GM19025 (cell line): ENCODE measurements around the gene CHRM2.

Experiments used
- ATAC-seq: cut with Tn5 transposase; IDR thresholded peaks from one replicate; pipeline ENCODE4 v1.9.1; 2021; ENCODE audit warnings: mild to moderate bottlenecking, low read depth, moderate library complexity; ENCODE audit not compliant: unreplicated experiment

CHRM2 gene

GRCh38 chr7:136891850-136892249 lies 23.4 kb downstream of the CHRM2 start:
- no peak for ATAC-seq

DNA sequence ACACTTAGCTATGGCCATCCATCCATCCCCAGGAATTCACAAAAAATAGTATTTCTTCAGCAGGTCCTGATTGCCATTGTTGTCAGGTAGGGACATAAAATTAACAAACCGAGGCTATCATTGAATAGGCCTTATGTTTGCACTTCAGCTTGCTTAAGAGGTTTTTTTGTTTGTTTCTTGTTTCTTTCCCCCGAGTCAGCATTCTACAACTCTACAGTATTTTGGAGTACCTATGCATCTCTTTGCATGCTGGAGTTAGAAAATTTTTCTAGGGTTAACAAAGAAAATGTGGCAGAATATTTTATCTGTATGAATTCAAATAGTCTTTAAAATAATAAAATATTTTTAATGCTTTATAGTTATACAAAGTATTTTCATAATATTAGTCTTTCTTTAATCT lies 26.3 kb downstream of the CHRM2 start:
- no peak for ATAC-seq

GRCh38 chr7:136897676-136898075 lies 29.2 kb downstream of the CHRM2 start:
- ATAC-seq = no peak

DNA sequence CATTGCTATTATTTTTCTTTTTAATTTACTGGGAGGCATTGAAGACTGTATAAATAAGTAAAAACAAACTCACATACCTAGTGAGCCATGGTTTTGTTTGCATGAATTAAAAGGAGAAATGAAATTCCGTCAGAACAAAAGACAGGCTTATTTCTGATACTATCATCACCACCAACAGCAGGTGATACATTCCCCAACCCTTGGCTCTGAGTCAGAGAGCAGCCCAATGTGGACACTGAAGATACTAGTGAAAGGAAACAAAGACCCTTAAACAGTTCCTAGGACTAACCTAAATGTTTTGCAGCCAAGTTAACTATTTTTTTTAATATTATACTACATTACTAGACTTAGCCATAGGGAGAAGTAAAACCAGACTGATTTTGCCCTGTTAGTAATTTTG lies 31.6 kb downstream of the CHRM2 start:
- ATAC-seq = no peak

GRCh38 chr7:136910771-136911170 lies 42.3 kb downstream of the CHRM2 start:
- no peak for ATAC-seq

DNA sequence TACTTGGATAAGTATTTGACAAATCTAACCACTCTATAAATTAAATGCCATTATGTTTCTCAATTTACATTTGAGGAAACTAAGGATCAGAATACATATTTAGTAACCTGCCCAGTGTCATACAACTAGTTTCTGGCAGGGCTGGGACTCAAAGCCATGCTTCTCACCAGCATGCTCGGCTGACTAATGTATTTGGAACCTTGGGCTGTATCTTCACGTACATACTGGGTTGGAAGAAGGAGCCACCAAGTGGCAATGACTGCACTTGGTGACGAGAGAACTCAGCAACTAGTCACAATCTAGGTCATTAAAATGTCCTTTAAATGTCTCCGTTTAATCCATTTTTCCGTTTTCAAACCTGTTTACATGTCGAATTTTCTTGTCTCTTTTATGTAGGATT lies 42.9 kb downstream of the CHRM2 start:
- ATAC-seq = no peak

DNA sequence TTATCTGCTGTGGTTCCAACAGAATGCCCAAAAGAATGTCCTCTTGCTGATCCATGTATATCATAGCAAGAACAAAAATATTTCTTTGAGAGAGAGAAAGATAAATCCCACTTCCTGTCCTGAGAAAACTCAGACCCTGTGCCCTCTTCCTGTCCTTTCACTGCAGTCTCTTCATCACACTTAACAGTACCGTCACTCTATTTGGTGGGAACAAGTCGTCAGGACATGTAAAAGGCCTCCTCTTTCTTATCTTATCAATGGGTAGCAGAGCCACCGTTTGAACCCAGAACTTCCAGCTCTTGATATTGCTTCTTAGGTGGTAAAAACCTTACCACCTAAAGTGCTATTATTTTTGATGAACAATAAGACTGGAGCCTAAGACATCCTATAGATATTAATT lies 43.9 kb downstream of the CHRM2 start:
- ATAC-seq = no peak

DNA sequence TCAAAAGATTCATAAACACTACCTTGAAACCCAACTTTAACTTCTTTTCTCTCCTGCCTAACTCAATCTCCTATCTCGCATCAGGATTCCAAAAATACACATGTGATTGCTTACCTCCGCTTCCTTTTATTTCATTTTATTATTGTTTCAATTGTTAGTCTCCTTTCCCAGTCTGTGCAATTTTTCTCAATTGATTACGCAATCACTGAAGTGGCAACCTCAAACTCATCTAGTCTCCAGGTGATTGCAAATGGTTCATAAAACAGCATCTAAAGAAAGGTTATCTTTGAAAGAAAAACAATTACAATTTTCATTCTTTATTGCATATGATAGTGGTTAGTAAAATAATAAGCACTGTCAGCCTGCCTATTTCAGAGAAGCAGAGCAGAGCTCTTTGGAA lies 45.6 kb downstream of the CHRM2 start:
- ATAC-seq = no peak

DNA sequence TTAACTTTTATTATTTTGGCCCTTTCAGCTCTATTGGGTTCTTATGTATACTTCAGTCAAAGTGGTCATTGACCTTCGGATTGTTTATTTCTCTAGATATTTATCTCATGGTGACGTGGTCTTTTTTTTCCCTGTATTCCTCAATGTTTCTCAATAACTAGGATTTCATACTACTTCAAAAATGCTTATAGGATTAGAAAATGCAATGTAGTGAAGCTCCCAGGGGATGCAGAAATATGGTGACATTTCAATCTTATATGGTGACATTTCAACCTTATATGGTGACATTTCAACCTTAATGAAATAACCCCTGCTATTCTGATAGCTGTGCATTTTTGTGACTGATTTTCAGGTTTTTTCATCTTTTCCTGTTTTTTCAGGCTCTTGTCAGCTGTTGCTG lies 51.4 kb downstream of the CHRM2 start:
- no peak for ATAC-seq

- ATAC-seq = no peak
Measured at GRCh38 chr7:136923111-136923667, 54.7 kb downstream of the CHRM2 start.

DNA sequence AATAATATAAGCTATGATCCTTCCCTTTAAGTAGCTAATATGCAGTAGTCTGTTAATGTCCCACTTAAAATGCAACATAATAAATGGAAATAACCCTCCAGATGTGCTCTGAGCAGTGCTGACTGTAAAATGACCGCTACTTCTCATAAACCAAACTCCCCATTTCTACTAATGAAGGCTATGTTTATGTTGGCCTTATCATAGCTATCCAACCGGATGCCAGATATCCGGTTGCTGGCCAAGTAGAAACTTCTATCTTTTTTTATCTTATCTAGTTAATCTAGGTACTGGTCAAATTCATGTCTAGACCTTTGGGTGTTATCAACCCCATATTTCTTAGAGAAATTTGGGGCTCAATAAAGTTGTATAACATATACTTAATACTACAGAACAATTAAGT lies 56.6 kb downstream of the CHRM2 start:
- no peak for ATAC-seq

GRCh38 chr7:136925556-136925955 lies 57.1 kb downstream of the CHRM2 start:
- ATAC-seq = no peak

DNA sequence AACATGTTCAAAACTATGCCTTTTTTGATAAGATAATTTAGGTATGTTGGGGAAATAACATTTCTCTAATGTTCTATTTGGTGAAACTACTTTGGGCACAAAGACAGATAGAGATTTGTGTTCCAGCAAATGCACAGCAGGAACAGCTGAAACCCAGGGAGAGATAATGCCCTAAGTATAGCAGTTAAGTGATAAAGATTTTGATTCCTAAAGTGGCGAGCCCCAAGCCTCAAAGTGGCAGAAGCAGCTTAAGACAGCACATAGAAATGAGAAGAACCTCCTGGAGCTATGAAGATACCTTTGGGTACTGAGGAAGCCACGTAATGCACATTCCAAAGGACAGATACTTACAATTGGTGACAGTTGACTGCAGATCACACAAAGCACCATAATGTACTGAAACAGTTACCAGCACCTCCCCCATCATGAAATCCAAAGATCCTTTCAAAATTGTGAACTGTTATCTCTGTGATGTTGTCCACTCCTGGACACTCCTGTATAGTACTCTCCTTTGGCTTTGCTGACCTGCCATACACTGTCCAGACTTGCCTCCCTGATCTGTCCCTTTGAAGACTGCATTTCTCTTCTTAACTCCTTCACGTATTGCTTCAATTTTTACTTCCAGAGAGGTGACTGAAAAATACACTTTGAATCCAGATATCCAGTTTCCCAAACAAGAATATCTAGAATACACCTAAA lies 62.9 kb downstream of the CHRM2 start:
- no peak for ATAC-seq

GRCh38 chr7:136937436-136937835 lies 69.0 kb downstream of the CHRM2 start:
- no peak for ATAC-seq

GRCh38 chr7:136938476-136938875 lies 70.0 kb downstream of the CHRM2 start:
- no peak for ATAC-seq

DNA sequence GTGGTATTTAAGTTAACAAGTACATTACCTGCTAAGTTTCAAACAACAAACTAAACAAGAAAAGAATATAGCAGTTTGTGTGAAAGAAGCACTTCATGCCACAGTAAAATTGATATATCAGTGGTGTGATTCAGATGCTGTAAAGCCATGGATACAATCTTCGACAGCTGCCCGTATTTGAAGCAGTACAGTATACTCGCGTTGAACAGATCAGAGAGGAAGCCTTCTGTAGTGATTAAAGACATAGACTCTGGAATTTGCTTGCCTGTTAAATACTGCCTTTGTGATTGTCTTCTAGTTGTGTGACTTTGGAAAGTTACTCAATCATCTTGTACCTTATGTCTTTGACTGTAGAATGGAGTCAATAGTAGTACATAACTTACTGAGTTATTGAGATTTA lies 71.7 kb downstream of the CHRM2 start:
- no peak for ATAC-seq

DNA sequence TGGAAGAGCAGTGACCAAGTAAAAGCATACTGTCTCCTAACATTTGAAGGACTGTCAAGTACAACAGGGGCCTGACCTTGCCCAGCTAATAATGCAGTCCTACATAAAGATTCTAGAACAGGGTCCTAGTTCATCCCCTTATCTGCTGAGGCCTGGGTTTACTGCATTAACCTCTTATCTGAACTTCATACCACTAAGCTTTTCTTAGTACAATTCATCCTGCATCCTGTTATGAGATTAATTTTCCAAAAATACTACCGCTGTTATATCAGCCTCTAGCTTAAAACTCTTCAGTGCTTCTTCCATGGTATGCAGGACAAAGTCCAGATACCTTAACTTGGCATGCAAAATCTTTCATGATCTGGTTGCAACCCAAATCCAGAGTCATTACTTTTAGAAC lies 72.5 kb downstream of the CHRM2 start:
- no peak for ATAC-seq

GRCh38 chr7:136941816-136942215 lies 73.4 kb downstream of the CHRM2 start:
- no peak for ATAC-seq

DNA sequence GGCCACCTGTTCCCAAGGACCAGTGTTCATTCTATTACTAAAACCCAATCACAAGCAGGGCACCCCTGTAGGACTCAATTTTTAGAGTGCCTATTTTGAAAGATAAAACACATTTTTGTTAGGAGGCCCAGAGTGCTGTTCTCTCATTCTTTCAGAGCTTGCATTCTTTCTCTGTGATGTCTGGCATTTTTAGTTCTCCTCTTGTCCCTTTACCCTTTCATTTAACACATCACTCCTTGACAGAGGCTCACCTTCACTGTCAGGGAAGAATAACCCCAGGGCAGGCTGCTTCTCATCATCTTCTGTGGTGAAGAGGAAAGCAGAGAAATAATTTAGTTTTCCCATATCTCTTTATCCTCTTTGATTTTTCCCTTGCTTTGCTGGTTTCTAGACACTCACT lies 73.9 kb downstream of the CHRM2 start:
- no peak for ATAC-seq

GRCh38 chr7:136942994-136943393 lies 74.5 kb downstream of the CHRM2 start:
- ATAC-seq = no peak

DNA sequence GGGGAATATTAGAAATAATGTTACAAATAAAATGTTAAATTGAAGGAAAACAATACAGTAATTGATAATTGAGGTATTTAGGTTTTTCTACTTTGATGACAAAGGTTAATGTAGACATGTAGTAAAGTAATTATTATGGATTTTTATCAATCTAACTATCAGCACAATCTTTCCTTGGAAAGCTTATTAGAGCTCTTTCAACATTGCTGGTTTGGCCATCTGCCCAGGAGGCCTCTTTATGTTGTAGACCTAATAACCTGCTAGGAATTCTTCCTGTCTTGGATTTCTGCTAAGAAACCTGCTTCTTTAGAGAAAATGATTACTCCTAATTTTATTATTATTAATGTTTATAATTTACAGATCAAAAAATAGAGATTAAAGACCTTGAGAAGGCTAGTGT lies 78.9 kb downstream of the CHRM2 start:
- no peak for ATAC-seq

DNA sequence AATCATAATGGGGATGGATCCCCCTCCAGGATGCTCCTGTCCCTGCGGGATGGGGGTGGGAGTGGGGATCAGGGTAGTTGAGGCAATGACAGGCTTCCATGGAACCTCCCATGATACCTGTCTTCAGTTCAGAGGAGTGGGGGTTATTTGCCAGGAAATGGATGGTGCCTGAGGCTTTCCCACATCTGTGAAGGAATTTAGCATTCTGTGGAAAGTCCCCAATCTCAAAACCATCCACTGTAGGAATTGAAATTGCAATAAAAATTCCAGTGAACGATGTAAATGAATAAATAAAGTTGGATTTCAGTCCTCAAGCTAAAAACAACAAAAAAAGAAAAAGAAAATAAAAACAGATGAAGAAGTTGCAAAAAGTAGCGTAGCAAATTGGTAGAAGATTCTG lies 81.9 kb downstream of the CHRM2 start:
- ATAC-seq = no peak

DNA sequence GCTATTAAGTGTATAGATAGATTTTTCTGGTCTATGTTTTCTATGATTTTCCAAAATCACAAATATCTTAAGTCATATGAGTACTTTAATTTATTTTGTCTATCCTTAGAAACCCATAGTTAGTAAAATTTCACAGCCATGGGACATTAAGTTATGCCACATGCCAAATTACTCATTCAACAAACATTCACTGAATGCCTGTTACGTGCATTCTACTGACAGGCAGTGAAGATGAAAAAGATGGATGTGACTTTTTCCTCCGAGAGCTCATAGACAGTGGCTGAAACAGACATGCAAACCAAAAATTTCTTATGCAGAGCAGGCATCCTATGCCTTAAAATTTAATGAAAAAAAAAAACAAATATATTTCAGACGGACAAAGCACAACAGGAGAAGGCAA lies 84.9 kb downstream of the CHRM2 start:
- no peak for ATAC-seq
